Skeletal muscle satellite cell (primary cell): Measurements from ENCODE around the gene COL6A5.

Source experiments
- H3K27me3 ChIP-seq: 2 replicates; pipeline ENCODE4 v1.7.0; 2013; ENCODE audit warnings: low read length; ENCODE audit not compliant: control insufficient read depth, insufficient read depth
- H3K36me3 ChIP-seq: 2 replicates; pipeline ENCODE4 v1.7.0; 2013; ENCODE audit warnings: mild to moderate bottlenecking, control low read depth, low read length; ENCODE audit not compliant: insufficient read depth
- H3K4me1 ChIP-seq: 2 replicates; pipeline ENCODE4 v1.7.0; 2013; ENCODE audit warnings: low read length; ENCODE audit not compliant: control insufficient read depth, insufficient read depth
- H3K4me2 ChIP-seq: 2 replicates; pipeline ENCODE4 v1.7.0; 2013; ENCODE audit warnings: mild to moderate bottlenecking, low read length
- H3K4me3 ChIP-seq: 2 replicates; pipeline ENCODE4 v1.7.0; 2013; ENCODE audit warnings: low read length
- H3K9ac ChIP-seq: 2 replicates; pipeline ENCODE4 v1.7.0; 2013; ENCODE audit warnings: mild to moderate bottlenecking, low read depth, low read length, moderate library complexity
- H3K9me3 ChIP-seq: replicated peaks from 2 replicates; pipeline ENCODE4 v1.7.0; 2013; ENCODE audit warnings: mild to moderate bottlenecking, control low read depth, low read length

Gene COL6A5

GRCh38 chr3:130490241-130490640, 144.8 kb downstream of the COL6A5 start:
- H3K9me3 ChIP-seq, result no peaks in the 10 kb centered on the region
- H3K4me3 ChIP-seq, result no peak overlapping the region
- no peaks in the 10 kb centered on the region for H3K36me3 ChIP-seq
- H3K4me2 ChIP-seq, result no peak overlapping the region
- no peaks in the 10 kb centered on the region for H3K27me3 ChIP-seq
- H3K4me1 ChIP-seq, result no peaks in the 10 kb centered on the region
- no peak overlapping the region for H3K9ac ChIP-seq

- Histone ChIP-seq H3K9me3 (no peaks in the 10 kb centered on the region), H3K27me3 (no peaks in the 10 kb centered on the region), H3K9ac (no peak overlapping the region), H3K36me3 (no peaks in the 10 kb centered on the region), H3K4me3 (no peak overlapping the region), H3K4me2 (no peak overlapping the region), H3K4me1 (no peaks in the 10 kb centered on the region)
These were observed 146.0 kb downstream of the COL6A5 start for GRCh38 chr3:130491431-130491830.

GRCh38 chr3:130504701-130505100, 159.2 kb downstream of the COL6A5 start:
- Histone ChIP-seq H3K9me3 (no peaks in the 10 kb centered on the region), H3K36me3 (no peaks in the 10 kb centered on the region), H3K4me2 (no peak overlapping the region), H3K4me3 (no peak overlapping the region), H3K4me1 (no peaks in the 10 kb centered on the region), H3K27me3 (peaks cover 7% of the 10 kb centered on the region), H3K9ac (no peak overlapping the region)

- H3K9ac ChIP-seq, result no peak overlapping the region
- no peak overlapping the region for H3K4me3 ChIP-seq
- no peaks in the 10 kb centered on the region for H3K4me1 ChIP-seq
- no peaks in the 10 kb centered on the region for H3K36me3 ChIP-seq
- no peaks in the 10 kb centered on the region for H3K9me3 ChIP-seq
- peaks cover 7% of the 10 kb centered on the region for H3K27me3 ChIP-seq
- no peak overlapping the region for H3K4me2 ChIP-seq
These were observed 160.6 kb downstream of the COL6A5 start for GRCh38 chr3:130506031-130506430.

- no peaks in the 10 kb centered on the region for H3K9me3 ChIP-seq
- no peak overlapping the region for H3K4me3 ChIP-seq
- no peak overlapping the region for H3K4me2 ChIP-seq
- H3K4me1 ChIP-seq, result no peaks in the 10 kb centered on the region
- no peak overlapping the region for H3K9ac ChIP-seq
- H3K36me3 ChIP-seq, result no peaks in the 10 kb centered on the region
- peaks cover 7% of the 10 kb centered on the region for H3K27me3 ChIP-seq
These were observed 162.3 kb downstream of the COL6A5 start for GRCh38 chr3:130507746-130508145.

GRCh38 chr3:130509008-130509407, 163.5 kb downstream of the COL6A5 start:
- H3K9me3 ChIP-seq, result no peaks in the 10 kb centered on the region
- H3K4me1 ChIP-seq, result no peaks in the 10 kb centered on the region
- no peak overlapping the region for H3K4me3 ChIP-seq
- H3K4me2 ChIP-seq, result no peak overlapping the region
- H3K27me3 ChIP-seq, result peaks cover 7% of the 10 kb centered on the region
- H3K9ac ChIP-seq, result no peak overlapping the region
- no peaks in the 10 kb centered on the region for H3K36me3 ChIP-seq

- Histone ChIP-seq H3K36me3 (no peaks in the 10 kb centered on the region), H3K9me3 (no peaks in the 10 kb centered on the region), H3K4me2 (no peak overlapping the region), H3K9ac (no peak overlapping the region), H3K4me3 (no peak overlapping the region), H3K4me1 (no peaks in the 10 kb centered on the region), H3K27me3 (peaks cover 27% of the 10 kb centered on the region)
These were observed 169.2 kb downstream of the COL6A5 start for GRCh38 chr3:130514681-130515080.

- Histone ChIP-seq H3K9me3 (no peaks in the 10 kb centered on the region), H3K4me2 (no peak overlapping the region), H3K27me3 (peaks cover 35% of the 10 kb centered on the region), H3K4me3 (no peak overlapping the region), H3K9ac (no peak overlapping the region), H3K36me3 (no peaks in the 10 kb centered on the region), H3K4me1 (no peaks in the 10 kb centered on the region)
These were observed 170.3 kb downstream of the COL6A5 start for GRCh38 chr3:130515755-130516154.

- H3K4me2 ChIP-seq, result no peak within 1 kb of the TSS
- H3K4me1 ChIP-seq, result no peaks in the 10 kb centered on the region
- no peak within 1 kb of the TSS for H3K4me3 ChIP-seq
- H3K27me3 ChIP-seq, result peaks cover 39% of the 10 kb centered on the region
- no peak within 1 kb of the TSS for H3K9ac ChIP-seq
- H3K9me3 ChIP-seq, result no peaks in the 10 kb centered on the region
- no peaks in the 10 kb centered on the region for H3K36me3 ChIP-seq
These were observed 171.4 kb downstream of the COL6A5 start, which contains the start of gene COL6A6 for GRCh38 chr3:130516645-130517512. Gene COL6A6, plus strand, starts transcription at chr3:130517177. Its CDS starts 43,188 bp downstream, at chr3:130560365.

GRCh38 chr3:130517602-130518001, 172.1 kb downstream of the COL6A5 start:
- Histone ChIP-seq H3K4me1 (no peaks in the 10 kb centered on the region), H3K36me3 (no peaks in the 10 kb centered on the region), H3K27me3 (peaks cover 39% of the 10 kb centered on the region), H3K4me3 (no peak overlapping the region), H3K4me2 (no peak overlapping the region), H3K9me3 (no peaks in the 10 kb centered on the region), H3K9ac (no peak overlapping the region)

- H3K36me3 ChIP-seq, result no peaks in the 10 kb centered on the region
- H3K9ac ChIP-seq, result no peak overlapping the region
- no peak overlapping the region for H3K4me3 ChIP-seq
- peaks cover 49% of the 10 kb centered on the region for H3K27me3 ChIP-seq
- H3K4me2 ChIP-seq, result no peak overlapping the region
- no peaks in the 10 kb centered on the region for H3K4me1 ChIP-seq
- H3K9me3 ChIP-seq, result no peaks in the 10 kb centered on the region
These were observed 174.3 kb downstream of the COL6A5 start for GRCh38 chr3:130519754-130520153.

GRCh38 chr3:130522399-130522798, 176.9 kb downstream of the COL6A5 start:
- Histone ChIP-seq H3K9ac (no peak overlapping the region), H3K4me1 (no peaks in the 10 kb centered on the region), H3K4me3 (no peak overlapping the region), H3K4me2 (no peak overlapping the region), H3K27me3 (peaks cover 35% of the 10 kb centered on the region), H3K9me3 (no peaks in the 10 kb centered on the region), H3K36me3 (no peaks in the 10 kb centered on the region)
